Measurements from ENCODE around the gene INPP4B.

- TF ChIP-seq CTCF (conservative IDR thresholded peaks at IDR 0.05; ENCODE audit: low read depth, low read length), result no peak
- no peak for TF ChIP-seq EZH2 (IDR thresholded peaks at IDR 0.05; ENCODE audit: low read length, unreplicated experiment)
These were observed 139.7 kb downstream of the INPP4B start for GRCh38 chr4:142706381-142706780.

Measured in PC-3 (cell line).